SK-N-MC (cell line): ENCODE results near the gene LHCGR.

ENCODE experiments used
- EZH2 ChIP-seq: fragments of 200-600 bp; sonication (generic); IDR thresholded peaks from one replicate; pipeline ENCODE4 v1.6.1; 2017; ENCODE audit warnings: antibody characterized with exemption
- POLR2AphosphoS5 ChIP-seq: IDR thresholded peaks from 2 replicates; pipeline ENCODE4 v1.6.1; 2012; ENCODE audit warnings: mild to moderate bottlenecking, low read depth, low read length, borderline replicate concordance

DNA sequence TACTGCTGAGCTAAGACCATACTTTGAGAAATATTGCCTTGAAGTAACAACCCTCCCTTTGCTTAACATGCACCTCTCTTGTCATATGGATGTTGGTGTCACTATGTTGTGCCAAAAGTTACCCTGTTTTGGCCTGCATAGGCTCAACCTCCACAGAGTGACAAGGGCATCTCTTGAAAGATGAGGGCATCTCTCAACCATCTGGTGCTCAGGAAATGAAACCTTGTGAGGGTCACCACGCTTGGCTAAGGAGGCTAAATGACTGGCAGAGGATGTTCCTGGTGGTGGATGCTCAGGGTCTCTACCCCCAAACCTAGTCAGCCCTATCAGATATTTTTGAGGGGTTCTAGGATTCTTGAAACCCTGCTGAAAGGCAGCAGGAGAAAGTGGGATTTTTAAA lies 2.3 kb downstream of the LHCGR start:
- TF ChIP-seq EZH2 (no peak), POLR2AphosphoS5 (no peak)
